HepG2 (cell line): Measurements from ENCODE around the gene DDX49. TPM values are rescaled to one million over a fixed set of nuclear protein-coding genes. Genes with fewer than 3 reads are reported as not detected.

Experiments used
- MYC ChIP-seq: sonication (generic); formaldehyde crosslinking; IDR thresholded peaks from 2 replicates; pipeline ENCODE4 v1.9.0; 2021; ENCODE audit warnings: missing genetic modification reagents, borderline replicate concordance
- RAD21 ChIP-seq: fragments of 450-650 bp; formaldehyde crosslinking; IDR thresholded peaks from 2 replicates; pipeline ENCODE4 v1.5.0; 2020; ENCODE audit warnings: mild to moderate bottlenecking
- RFXANK ChIP-seq: IDR thresholded peaks from 2 replicates; pipeline ENCODE4 v1.6.1; 2016
- SALL2 ChIP-seq: sonication (generic); formaldehyde crosslinking; IDR thresholded peaks from 2 replicates; pipeline ENCODE4 v1.8.1; 2023; ENCODE audit warnings: mild to moderate bottlenecking, missing genetic modification reagents, inconsistent platforms
- TAF15 ChIP-seq: fragments of 200-400 bp; formaldehyde crosslinking; IDR thresholded peaks from one replicate; pipeline ENCODE4 v1.6.1; 2018; ENCODE audit warnings: mild to moderate bottlenecking, low read depth, low read length; ENCODE audit not compliant: poor library complexity, severe bottlenecking
- TFE3 ChIP-seq: IDR thresholded peaks from 2 replicates; pipeline ENCODE4 v1.6.1; 2016
- ZBTB42 ChIP-seq: sonication (generic); formaldehyde crosslinking; IDR thresholded peaks from 2 replicates; pipeline ENCODE4 v1.5.0; 2020; ENCODE audit warnings: mild to moderate bottlenecking, missing genetic modification reagents
- ZNF574 ChIP-seq: sonication (generic); formaldehyde crosslinking; IDR thresholded peaks from 2 replicates; pipeline ENCODE4 v1.4.0; 2020; ENCODE audit warnings: missing genetic modification reagents
- ZNF792 ChIP-seq: IDR thresholded peaks from 2 replicates; pipeline ENCODE4 v1.6.1; 2016
- polyA plus RNA-seq, 8 experiments: library from polyadenylated mRNA; depleted of rRNA in 3 of 8; stranded (reverse) in 7 of 8; unstranded in 1 of 8; fragments of >200 nt; fragmentation: Illumina TruSeq in 4 of 8; extraction: Trizol in 4 of 8; gene quantifications; 2 replicates each; pipeline versions ENCODE4 v1.2.1 to v1.2.3, GENCODE V29; 2011 to 2016; ENCODE audit warnings: low read depth in 4 of 8, missing spikeins in 1 of 8, mixed read lengths in 1 of 8; ENCODE audit not compliant: insufficient read depth in 1 of 8
- total RNA-seq, 5 experiments: library from RNA; depleted of rRNA; stranded (reverse); fragments of >200 nt; fragmentation: Illumina TruSeq; extraction: Trizol; gene quantifications; 2 replicates each; pipeline ENCODE4 v1.2.3, GENCODE V29; 2016; ENCODE audit warnings: low read depth in 1 of 5
- TF ChIP-seq, protein P1 (sequence below): sonication (generic); formaldehyde crosslinking; IDR thresholded peaks from 2 replicates; pipeline ENCODE4 v1.5.0; 2020; ENCODE audit warnings: mild to moderate bottlenecking, missing genetic modification reagents, borderline replicate concordance
- TF ChIP-seq, protein P2 (sequence below): sonication (generic); formaldehyde crosslinking; IDR thresholded peaks from 2 replicates; pipeline ENCODE4 v1.5.1; 2020; ENCODE audit warnings: mild to moderate bottlenecking, missing genetic modification reagents, borderline replicate concordance
- TF ChIP-seq, protein P3 (sequence below): sonication (generic); formaldehyde crosslinking; IDR thresholded peaks from 2 replicates; pipeline ENCODE4 v1.4.0; 2020; ENCODE audit warnings: missing genetic modification reagents

DDX49 gene
- total and polyA plus RNA-seq, 2 of the 13 experiments (the other 11 are each of a cell fraction or from before 2014, with no cell fraction given), result 27.0 to 46.2 TPM

- TF ChIP-seq, protein P1, sequence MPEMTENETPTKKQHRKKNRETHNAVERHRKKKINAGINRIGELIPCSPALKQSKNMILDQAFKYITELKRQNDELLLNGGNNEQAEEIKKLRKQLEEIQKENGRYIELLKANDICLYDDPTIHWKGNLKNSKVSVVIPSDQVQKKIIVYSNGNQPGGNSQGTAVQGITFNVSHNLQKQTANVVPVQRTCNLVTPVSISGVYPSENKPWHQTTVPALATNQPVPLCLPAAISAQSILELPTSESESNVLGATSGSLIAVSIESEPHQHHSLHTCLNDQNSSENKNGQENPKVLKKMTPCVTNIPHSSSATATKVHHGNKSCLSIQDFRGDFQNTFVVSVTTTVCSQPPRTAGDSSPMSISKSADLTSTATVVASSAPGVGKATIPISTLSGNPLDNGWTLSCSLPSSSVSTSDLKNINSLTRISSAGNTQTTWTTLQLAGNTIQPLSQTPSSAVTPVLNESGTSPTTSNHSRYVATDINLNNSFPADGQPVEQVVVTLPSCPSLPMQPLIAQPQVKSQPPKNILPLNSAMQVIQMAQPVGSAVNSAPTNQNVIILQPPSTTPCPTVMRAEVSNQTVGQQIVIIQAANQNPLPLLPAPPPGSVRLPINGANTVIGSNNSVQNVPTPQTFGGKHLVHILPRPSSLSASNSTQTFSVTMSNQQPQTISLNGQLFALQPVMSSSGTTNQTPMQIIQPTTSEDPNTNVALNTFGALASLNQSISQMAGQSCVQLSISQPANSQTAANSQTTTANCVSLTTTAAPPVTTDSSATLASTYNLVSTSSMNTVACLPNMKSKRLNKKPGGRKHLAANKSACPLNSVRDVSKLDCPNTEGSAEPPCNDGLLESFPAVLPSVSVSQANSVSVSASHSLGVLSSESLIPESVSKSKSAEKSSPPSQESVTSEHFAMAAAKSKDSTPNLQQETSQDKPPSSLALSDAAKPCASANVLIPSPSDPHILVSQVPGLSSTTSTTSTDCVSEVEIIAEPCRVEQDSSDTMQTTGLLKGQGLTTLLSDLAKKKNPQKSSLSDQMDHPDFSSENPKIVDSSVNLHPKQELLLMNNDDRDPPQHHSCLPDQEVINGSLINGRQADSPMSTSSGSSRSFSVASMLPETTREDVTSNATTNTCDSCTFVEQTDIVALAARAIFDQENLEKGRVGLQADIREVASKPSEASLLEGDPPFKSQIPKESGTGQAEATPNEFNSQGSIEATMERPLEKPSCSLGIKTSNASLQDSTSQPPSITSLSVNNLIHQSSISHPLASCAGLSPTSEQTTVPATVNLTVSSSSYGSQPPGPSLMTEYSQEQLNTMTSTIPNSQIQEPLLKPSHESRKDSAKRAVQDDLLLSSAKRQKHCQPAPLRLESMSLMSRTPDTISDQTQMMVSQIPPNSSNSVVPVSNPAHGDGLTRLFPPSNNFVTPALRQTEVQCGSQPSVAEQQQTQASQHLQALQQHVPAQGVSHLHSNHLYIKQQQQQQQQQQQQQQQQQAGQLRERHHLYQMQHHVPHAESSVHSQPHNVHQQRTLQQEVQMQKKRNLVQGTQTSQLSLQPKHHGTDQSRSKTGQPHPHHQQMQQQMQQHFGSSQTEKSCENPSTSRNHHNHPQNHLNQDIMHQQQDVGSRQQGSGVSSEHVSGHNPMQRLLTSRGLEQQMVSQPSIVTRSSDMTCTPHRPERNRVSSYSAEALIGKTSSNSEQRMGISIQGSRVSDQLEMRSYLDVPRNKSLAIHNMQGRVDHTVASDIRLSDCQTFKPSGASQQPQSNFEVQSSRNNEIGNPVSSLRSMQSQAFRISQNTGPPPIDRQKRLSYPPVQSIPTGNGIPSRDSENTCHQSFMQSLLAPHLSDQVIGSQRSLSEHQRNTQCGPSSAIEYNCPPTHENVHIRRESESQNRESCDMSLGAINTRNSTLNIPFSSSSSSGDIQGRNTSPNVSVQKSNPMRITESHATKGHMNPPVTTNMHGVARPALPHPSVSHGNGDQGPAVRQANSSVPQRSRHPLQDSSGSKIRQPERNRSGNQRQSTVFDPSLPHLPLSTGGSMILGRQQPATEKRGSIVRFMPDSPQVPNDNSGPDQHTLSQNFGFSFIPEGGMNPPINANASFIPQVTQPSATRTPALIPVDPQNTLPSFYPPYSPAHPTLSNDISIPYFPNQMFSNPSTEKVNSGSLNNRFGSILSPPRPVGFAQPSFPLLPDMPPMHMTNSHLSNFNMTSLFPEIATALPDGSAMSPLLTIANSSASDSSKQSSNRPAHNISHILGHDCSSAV, result no peak
- no peak for TF ChIP-seq TFE3 (CRISPR knock-in tag)
- TF ChIP-seq, protein P2, sequence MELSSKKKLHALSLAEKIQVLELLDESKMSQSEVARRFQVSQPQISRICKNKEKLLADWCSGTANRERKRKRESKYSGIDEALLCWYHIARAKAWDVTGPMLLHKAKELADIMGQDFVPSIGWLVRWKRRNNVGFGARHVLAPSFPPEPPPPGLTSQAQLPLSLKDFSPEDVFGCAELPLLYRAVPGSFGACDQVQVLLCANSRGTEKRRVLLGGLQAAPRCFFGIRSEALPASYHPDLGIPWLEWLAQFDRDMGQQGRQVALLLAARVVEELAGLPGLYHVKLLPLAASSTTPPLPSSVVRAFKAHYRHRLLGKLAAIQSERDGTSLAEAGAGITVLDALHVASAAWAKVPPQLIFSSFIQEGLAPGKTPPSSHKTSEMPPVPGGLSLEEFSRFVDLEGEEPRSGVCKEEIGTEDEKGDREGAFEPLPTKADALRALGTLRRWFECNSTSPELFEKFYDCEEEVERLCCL (CRISPR knock-in tag), result no peak
- TF ChIP-seq RFXANK (CRISPR knock-in tag), result no peak
- TF ChIP-seq TAF15, result no peak
- 0 out of 2 replicates have a peak, but pooled peaks have one; percentile 16 for TF ChIP-seq ZNF574 (CRISPR knock-in tag)
- TF ChIP-seq RAD21, result 0 out of 2 replicates have a peak, but pooled peaks have one; percentile 30
- no peak for TF ChIP-seq ZNF792 (CRISPR knock-in tag)
- no peak for TF ChIP-seq ZBTB42
- peak; percentile 21; the same call in 1 of the 2 replicates for TF ChIP-seq MYC (CRISPR knock-in tag)
- TF ChIP-seq SALL2 (CRISPR knock-in tag), result 0 out of 2 replicates have a peak, but pooled peaks have one; percentile 21
- TF ChIP-seq, protein P3, sequence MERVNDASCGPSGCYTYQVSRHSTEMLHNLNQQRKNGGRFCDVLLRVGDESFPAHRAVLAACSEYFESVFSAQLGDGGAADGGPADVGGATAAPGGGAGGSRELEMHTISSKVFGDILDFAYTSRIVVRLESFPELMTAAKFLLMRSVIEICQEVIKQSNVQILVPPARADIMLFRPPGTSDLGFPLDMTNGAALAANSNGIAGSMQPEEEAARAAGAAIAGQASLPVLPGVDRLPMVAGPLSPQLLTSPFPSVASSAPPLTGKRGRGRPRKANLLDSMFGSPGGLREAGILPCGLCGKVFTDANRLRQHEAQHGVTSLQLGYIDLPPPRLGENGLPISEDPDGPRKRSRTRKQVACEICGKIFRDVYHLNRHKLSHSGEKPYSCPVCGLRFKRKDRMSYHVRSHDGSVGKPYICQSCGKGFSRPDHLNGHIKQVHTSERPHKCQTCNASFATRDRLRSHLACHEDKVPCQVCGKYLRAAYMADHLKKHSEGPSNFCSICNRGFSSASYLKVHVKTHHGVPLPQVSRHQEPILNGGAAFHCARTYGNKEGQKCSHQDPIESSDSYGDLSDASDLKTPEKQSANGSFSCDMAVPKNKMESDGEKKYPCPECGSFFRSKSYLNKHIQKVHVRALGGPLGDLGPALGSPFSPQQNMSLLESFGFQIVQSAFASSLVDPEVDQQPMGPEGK (CRISPR knock-in tag), result 0 out of 2 replicates have a peak, but pooled peaks have one; percentile 10
Observed at GRCh38 chr19:18915639-18916038, 3.9 kb upstream of the DDX49 start (continued).
